ENCODE data around the gene THBS2. TPM values are rescaled to one million over a fixed set of nuclear protein-coding genes. Genes with fewer than 3 reads are reported as not detected.

THBS2 gene
- total and polyA plus RNA-seq, 2 of the 8 experiments (the other 6 are each of a cell fraction or from before 2014, with no cell fraction given), result 11.0 to 22.5 TPM

DNA sequence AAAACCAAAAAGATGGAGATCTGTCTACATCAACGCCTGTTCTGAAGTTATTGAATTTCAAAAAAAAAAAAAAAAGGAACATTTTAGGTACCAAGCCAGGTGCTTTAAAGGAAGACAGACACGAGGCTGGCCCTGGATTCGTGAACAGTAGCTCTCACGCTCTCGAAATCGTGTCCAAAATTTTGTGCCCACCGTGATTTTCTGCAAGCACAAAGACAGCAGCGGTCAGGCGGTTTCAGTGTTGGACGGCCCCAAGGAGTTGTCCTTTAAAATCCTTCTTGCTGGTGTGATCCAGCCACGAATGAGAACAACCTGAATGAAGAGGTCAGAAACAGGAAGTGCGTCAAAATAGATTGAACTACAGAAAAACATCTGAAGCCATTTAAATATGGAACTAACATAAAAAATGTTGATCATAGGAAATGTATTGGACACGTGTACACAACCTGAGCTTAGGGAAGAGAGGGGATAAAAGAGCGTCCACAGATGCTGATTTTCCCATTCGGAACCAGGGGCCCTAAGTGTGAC is 78.2 kb downstream of the THBS2 start (continued):
- TF ChIP-seq, protein P1, sequence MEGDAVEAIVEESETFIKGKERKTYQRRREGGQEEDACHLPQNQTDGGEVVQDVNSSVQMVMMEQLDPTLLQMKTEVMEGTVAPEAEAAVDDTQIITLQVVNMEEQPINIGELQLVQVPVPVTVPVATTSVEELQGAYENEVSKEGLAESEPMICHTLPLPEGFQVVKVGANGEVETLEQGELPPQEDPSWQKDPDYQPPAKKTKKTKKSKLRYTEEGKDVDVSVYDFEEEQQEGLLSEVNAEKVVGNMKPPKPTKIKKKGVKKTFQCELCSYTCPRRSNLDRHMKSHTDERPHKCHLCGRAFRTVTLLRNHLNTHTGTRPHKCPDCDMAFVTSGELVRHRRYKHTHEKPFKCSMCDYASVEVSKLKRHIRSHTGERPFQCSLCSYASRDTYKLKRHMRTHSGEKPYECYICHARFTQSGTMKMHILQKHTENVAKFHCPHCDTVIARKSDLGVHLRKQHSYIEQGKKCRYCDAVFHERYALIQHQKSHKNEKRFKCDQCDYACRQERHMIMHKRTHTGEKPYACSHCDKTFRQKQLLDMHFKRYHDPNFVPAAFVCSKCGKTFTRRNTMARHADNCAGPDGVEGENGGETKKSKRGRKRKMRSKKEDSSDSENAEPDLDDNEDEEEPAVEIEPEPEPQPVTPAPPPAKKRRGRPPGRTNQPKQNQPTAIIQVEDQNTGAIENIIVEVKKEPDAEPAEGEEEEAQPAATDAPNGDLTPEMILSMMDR (IDR thresholded peaks at IDR 0.05; ENCODE audit: control extremely low read depth in 1 of 3, insufficient read depth in 1 of 3, low read depth in 1 of 3, low read length in 3 of 3), result no peak

Data from H1 (cell line).